KMS-11 (cell line): ENCODE data around the gene FCRLB.

Source experiments
- H2AFZ ChIP-seq: fragments of 200-600 bp; sonication (generic); 2 replicates; pipeline ENCODE4 v1.6.1; 2016; ENCODE audit warnings: antibody characterized with exemption, mixed run types, low read depth
- H3K27ac ChIP-seq: fragments of 200-600 bp; sonication (generic); 2 replicates; pipeline ENCODE4 v1.6.1; 2016; ENCODE audit warnings: mild to moderate bottlenecking, mixed run types
- H3K27me3 ChIP-seq: fragments of 200-600 bp; sonication (generic); 2 replicates; pipeline ENCODE4 v1.6.1; 2017; ENCODE audit warnings: mild to moderate bottlenecking, low read depth, mixed run types, moderate library complexity; ENCODE audit not compliant: insufficient read depth
- H3K36me3 ChIP-seq: fragments of 200-600 bp; sonication (generic); 2 replicates; pipeline ENCODE4 v1.6.1; 2017; ENCODE audit warnings: mild to moderate bottlenecking, mixed run types; ENCODE audit not compliant: insufficient read depth
- H3K4me1 ChIP-seq: fragments of 200-600 bp; sonication (generic); 2 replicates; pipeline ENCODE4 v1.6.1; 2016; ENCODE audit warnings: mild to moderate bottlenecking, low read depth, mixed run types; ENCODE audit not compliant: poor library complexity, severe bottlenecking
- H3K4me2 ChIP-seq: fragments of 200-600 bp; sonication (generic); 2 replicates; pipeline ENCODE4 v1.7.0; 2016; ENCODE audit warnings: mild to moderate bottlenecking, mixed run types
- H3K4me3 ChIP-seq: fragments of 200-600 bp; sonication (generic); IDR thresholded peaks from 2 replicates; pipeline ENCODE4 v1.6.1; 2017; ENCODE audit warnings: low read depth, low read length, mixed read lengths; ENCODE audit not compliant: insufficient read depth
- H3K79me2 ChIP-seq: fragments of 200-600 bp; sonication (generic); 2 replicates; pipeline ENCODE4 v1.6.1; 2016; ENCODE audit warnings: low read depth, mixed run types; ENCODE audit not compliant: insufficient read depth
- H3K9ac ChIP-seq: fragments of 200-600 bp; sonication (generic); 2 replicates; pipeline ENCODE4 v1.6.1; 2016; ENCODE audit warnings: mild to moderate bottlenecking, mixed run types
- H4K20me1 ChIP-seq: fragments of 200-600 bp; sonication (generic); 2 replicates; pipeline ENCODE4 v1.6.1; 2016; ENCODE audit warnings: mild to moderate bottlenecking, mixed run types; ENCODE audit not compliant: insufficient read depth
- CTCF ChIP-seq: fragments of 200-600 bp; sonication (generic); conservative IDR thresholded peaks from 2 replicates; pipeline ENCODE4 v1.6.1; 2017; ENCODE audit warnings: low read depth, mild to moderate bottlenecking, antibody characterized with exemption, low read length, moderate library complexity, mixed read lengths

The FCRLB gene

GRCh38 chr1:161676958-161677689 is 44.2 kb upstream of the FCRLB start:
- TF ChIP-seq CTCF = no peak
- no peak overlapping the region for H2AFZ ChIP-seq
- H3K4me1 ChIP-seq = no peaks in the 10 kb centered on the region
- no peaks in the 10 kb centered on the region for H3K79me2 ChIP-seq
- no peaks in the 10 kb centered on the region for H3K36me3 ChIP-seq
- no peak overlapping the region for H3K4me3 ChIP-seq
- no peak overlapping the region for H3K4me2 ChIP-seq
- H3K27ac ChIP-seq = no peak overlapping the region
- H4K20me1 ChIP-seq = no peaks in the 10 kb centered on the region
- H3K27me3 ChIP-seq = no peaks in the 10 kb centered on the region
- no peak overlapping the region for H3K9ac ChIP-seq

DNA sequence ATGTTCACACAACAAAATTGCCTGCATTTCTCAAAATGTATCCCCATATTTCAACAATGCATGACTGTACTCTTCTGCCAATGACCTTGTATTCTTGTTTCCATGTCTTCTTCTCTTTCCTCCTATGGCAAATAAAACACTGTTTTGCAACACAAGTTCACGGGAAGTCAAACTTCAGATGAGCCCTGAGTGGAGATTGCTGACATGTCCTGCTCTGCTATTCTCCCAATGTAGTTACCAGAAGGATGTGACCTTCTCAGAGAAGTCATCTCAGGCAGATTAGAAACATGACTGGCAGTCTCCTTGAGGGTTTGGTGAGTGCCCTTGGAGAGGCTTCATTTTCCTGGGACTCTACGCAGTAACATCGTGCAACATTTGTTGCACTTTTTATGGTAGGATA is 42.8 kb upstream of the FCRLB start:
- Histone ChIP-seq H3K27ac (no peak overlapping the region), H3K4me2 (no peak overlapping the region), H3K79me2 (no peaks in the 10 kb centered on the region), H3K9ac (no peak overlapping the region), H3K36me3 (no peaks in the 10 kb centered on the region), H3K4me1 (no peaks in the 10 kb centered on the region), H3K4me3 (no peak overlapping the region), H2AFZ (no peak overlapping the region), H3K27me3 (no peaks in the 10 kb centered on the region), H4K20me1 (no peaks in the 10 kb centered on the region)
- TF ChIP-seq CTCF = no peak

DNA sequence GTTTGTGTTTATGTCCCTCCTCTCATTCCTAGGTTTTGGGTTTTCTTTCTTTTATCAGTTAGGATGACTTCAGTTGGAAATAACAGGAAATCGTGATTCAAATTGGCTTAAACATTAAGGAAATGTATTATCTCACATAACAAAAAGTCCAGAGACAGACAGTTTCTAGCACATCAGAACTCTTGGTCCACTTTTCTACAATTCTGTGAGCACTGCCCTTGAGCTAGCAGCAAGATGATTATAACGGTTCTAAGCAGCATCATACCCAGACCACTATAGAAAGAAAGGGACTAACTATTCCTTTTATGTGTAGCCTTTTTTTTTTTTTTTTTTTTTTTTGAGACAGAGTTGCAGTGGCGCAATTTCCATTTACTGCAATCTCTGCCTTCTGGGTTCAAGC is 39.5 kb upstream of the FCRLB start:
- TF ChIP-seq CTCF = no peak

GRCh38 chr1:161688946-161689345 is 32.4 kb upstream of the FCRLB start:
- no peak for TF ChIP-seq CTCF
- H3K9ac ChIP-seq = no peak overlapping the region
- H3K4me3 ChIP-seq = no peak overlapping the region
- H3K36me3 ChIP-seq = no peaks in the 10 kb centered on the region
- no peaks in the 10 kb centered on the region for H3K4me1 ChIP-seq
- no peaks in the 10 kb centered on the region for H3K79me2 ChIP-seq
- H3K4me2 ChIP-seq = no peak overlapping the region
- H3K27ac ChIP-seq = no peak overlapping the region
- H4K20me1 ChIP-seq = no peaks in the 10 kb centered on the region
- H3K27me3 ChIP-seq = no peaks in the 10 kb centered on the region
- H2AFZ ChIP-seq = no peak overlapping the region

More for the DNA sequence above, 39.5 kb upstream of the FCRLB start:
- Histone ChIP-seq H3K4me2 (no peak overlapping the region), H4K20me1 (no peaks in the 10 kb centered on the region), H3K4me3 (no peak overlapping the region), H3K79me2 (no peaks in the 10 kb centered on the region), H3K4me1 (no peaks in the 10 kb centered on the region), H3K9ac (no peak overlapping the region), H3K27ac (no peak overlapping the region), H2AFZ (no peak overlapping the region), H3K36me3 (no peaks in the 10 kb centered on the region), H3K27me3 (no peaks in the 10 kb centered on the region)
